Head of caudate nucleus (tissue), 42 donors: ENCODE results near the gene TRMT10C.
A peak's percentile ranks its signal among the peaks of the same experiment; 100 is the strongest.
"Not testable (repeated sequence)": the region's sequence is repeated elsewhere in the genome, so short reads cannot be mapped to it uniquely, and the experiment has no call there.

Experiments used
- DNase-seq, 42 donors: peaks; one replicate each; pipeline versions ENCODE4 v3.0.0 to v3.0.0-alpha.2; 2020 to 2021; ENCODE audit warnings: mixed read lengths in 7 of 42
- intact Hi-C: fragments of 100-400 bp; cut with DNase I; formaldehyde crosslinking; loops from one replicate; pipeline ENCODE4 v1.15.0; 2022

TRMT10C gene

GRCh38 chr3:101542957-101543356, 18.7 kb upstream of the TRMT10C start:
- intact Hi-C loops = no loop called here
- DNase-seq = no peak

- intact Hi-C loops = no loop called here
- DNase-seq = no peak
These were observed 17.4 kb upstream of the TRMT10C start for GRCh38 chr3:101544161-101544850.

GRCh38 chr3:101548527-101549105, 13.1 kb upstream of the TRMT10C start:
- intact Hi-C loops = no loop called here
- no peak for DNase-seq

- no peak for DNase-seq
- intact Hi-C loops = no loop called here
These were observed 12.2 kb upstream of the TRMT10C start for GRCh38 chr3:101549473-101549872.

- DNase-seq, intact Hi-C loops: not testable (repeated sequence)
These were observed 10.1 kb upstream of the TRMT10C start for GRCh38 chr3:101551359-101552081.

GRCh38 chr3:101553381-101553780, 8.3 kb upstream of the TRMT10C start:
- not testable (repeated sequence) for DNase-seq

GRCh38 chr3:101556064-101556463, 5.6 kb upstream of the TRMT10C start:
- intact Hi-C loops = no loop called here
- no peak for DNase-seq

More at GRCh38 chr3:101553381-101553780, 8.3 kb upstream of the TRMT10C start:
- intact Hi-C loops = not testable (repeated sequence)

- DNase-seq = no peak
- intact Hi-C loops = no loop called here
These were observed 6.1 kb downstream of the TRMT10C start for GRCh38 chr3:101567528-101568317.

GRCh38 chr3:101571028-101571895, 9.6 kb downstream of the TRMT10C start:
- intact Hi-C loops = loop anchor here (5.0 to 10.0 kb wide), 3 partner anchors 59 to 116 kb away; partner anchors contain the start of genes RPL24 and SENP7
- no peak for DNase-seq

- intact Hi-C loops = loop anchor here (5.0 to 10.0 kb wide), 3 partner anchors 61 to 114 kb away; partner anchors contain the start of genes RPL24 and SENP7
- peak; percentile 98 to 100 (median 99) for DNase-seq
These were observed 12.1 kb downstream of the TRMT10C start, which contains the start of gene PCNP for GRCh38 chr3:101573449-101574387. Gene PCNP, plus strand, starts transcription at chr3:101574180. Its CDS starts 36 bp downstream, at chr3:101574216.

GRCh38 chr3:101574388-101575112, 12.9 kb downstream of the TRMT10C start:
- DNase-seq = peak in 29 of 42 donors; percentile 7 to 65 (median 33)
- intact Hi-C loops = loop anchor here (5.0 to 10.0 kb wide), 3 partner anchors 60 to 113 kb away; partner anchors contain the start of genes RPL24 and SENP7

GRCh38 chr3:101577286-101577685, 15.6 kb downstream of the TRMT10C start:
- intact Hi-C loops = loop anchor here (10.0 kb wide), 1 partner anchor 58 kb away; no protein-coding TSS in a partner anchor
- no peak for DNase-seq

GRCh38 chr3:101588616-101589015, 26.9 kb downstream of the TRMT10C start:
- intact Hi-C loops = no loop called here
- no peak for DNase-seq

GRCh38 chr3:101591071-101591470, 29.4 kb downstream of the TRMT10C start:
- intact Hi-C loops = no loop called here
- no peak for DNase-seq

GRCh38 chr3:101602731-101603130, 41.1 kb downstream of the TRMT10C start:
- intact Hi-C loops = no loop called here

GRCh38 chr3:101603184-101603583, 41.5 kb downstream of the TRMT10C start:
- DNase-seq = no peak
- intact Hi-C loops = no loop called here

More at GRCh38 chr3:101602731-101603130, 41.1 kb downstream of the TRMT10C start:
- DNase-seq = peak in 1 of 42 donors; percentile 9
